Stimulated activated CD8-positive, alpha-beta memory T cell treated with anti-CD3 and anti-CD28 coated beads, Interleukin-12 subunit alpha, Interleukin-12 subunit beta, amount 100 ng/mL, for 4 hours (primary cell): ENCODE data around the gene KRT23.

ENCODE experiments used
- DNase-seq: peaks from one replicate; pipeline ENCODE4 v3.0.0-alpha.2; 2020; ENCODE audit warnings: low read depth

KRT23 gene

GRCh38 chr17:40937384-40937819, at the start of gene KRT23:
TSS of gene KRT23 (minus strand) at chr17:40937646. CDS start at chr17:40936603, 1,043 bp downstream.
- DNase-seq: no peak

GRCh38 chr17:40986920-40987319, 49.5 kb upstream of the KRT23 start:
- DNase-seq: no peak

- DNase-seq: no peak
These were observed 46.8 kb upstream of the KRT23 start, which contains the start of gene KRT40 for GRCh38 chr17:40984226-40984625. TSS of gene KRT40 (minus strand) at chr17:40984326. CDS start at chr17:40984273, 53 bp downstream.

- DNase-seq: no peak
These were observed 43.7 kb upstream of the KRT23 start for GRCh38 chr17:40981115-40981514.

GRCh38 chr17:40980596-40980995, 43.1 kb upstream of the KRT23 start:
- no peak for DNase-seq

- DNase-seq: no peak
These were observed 42.7 kb upstream of the KRT23 start for GRCh38 chr17:40980117-40980516.

- DNase-seq: no peak
These were observed 41.2 kb upstream of the KRT23 start for GRCh38 chr17:40978575-40979151.

GRCh38 chr17:40975516-40975915, 38.1 kb upstream of the KRT23 start:
- DNase-seq: no peak

- DNase-seq: no peak
These were observed 36.9 kb upstream of the KRT23 start for GRCh38 chr17:40974366-40974765.

GRCh38 chr17:40967582-40967981, 30.1 kb upstream of the KRT23 start:
- no peak for DNase-seq

GRCh38 chr17:40966848-40967247, 29.4 kb upstream of the KRT23 start, which contains the start of gene KRT39:
TSS of gene KRT39 (minus strand) at chr17:40966948. CDS start at chr17:40966856, 92 bp downstream.
- no peak for DNase-seq

- DNase-seq: no peak
These were observed 26.4 kb upstream of the KRT23 start for GRCh38 chr17:40963838-40964237.

GRCh38 chr17:40962059-40962561, 24.7 kb upstream of the KRT23 start:
- DNase-seq: no peak

GRCh38 chr17:40961591-40961990, 24.1 kb upstream of the KRT23 start:
- no peak for DNase-seq

- DNase-seq: no peak
These were observed 22.7 kb upstream of the KRT23 start for GRCh38 chr17:40960144-40960543.

- DNase-seq: no peak
These were observed 20.9 kb upstream of the KRT23 start for GRCh38 chr17:40958086-40958953.

- no peak for DNase-seq
These were observed 19.2 kb upstream of the KRT23 start for GRCh38 chr17:40956401-40957254.

GRCh38 chr17:40953881-40954280, 16.4 kb upstream of the KRT23 start:
- no peak for DNase-seq

- no peak for DNase-seq
These were observed 15.2 kb upstream of the KRT23 start for GRCh38 chr17:40952661-40953060.

- DNase-seq: no peak
These were observed 14.7 kb upstream of the KRT23 start for GRCh38 chr17:40952154-40952553.

- no peak for DNase-seq
These were observed 13.7 kb upstream of the KRT23 start for GRCh38 chr17:40951011-40951622.

- no peak for DNase-seq
These were observed 12.7 kb upstream of the KRT23 start for GRCh38 chr17:40950176-40950575.
